GM21526 (cell line): ENCODE measurements around the gene NME7.
"Not testable (repeated sequence)": the region's sequence is repeated elsewhere in the genome, so short reads cannot be mapped to it uniquely, and the experiment has no call there.

Experiments used
- ATAC-seq: cut with Tn5 transposase; IDR thresholded peaks from one replicate; pipeline ENCODE4 v1.9.1; 2021; ENCODE audit warnings: moderate library complexity; ENCODE audit not compliant: unreplicated experiment, low FRiP score

Gene NME7, protein sequence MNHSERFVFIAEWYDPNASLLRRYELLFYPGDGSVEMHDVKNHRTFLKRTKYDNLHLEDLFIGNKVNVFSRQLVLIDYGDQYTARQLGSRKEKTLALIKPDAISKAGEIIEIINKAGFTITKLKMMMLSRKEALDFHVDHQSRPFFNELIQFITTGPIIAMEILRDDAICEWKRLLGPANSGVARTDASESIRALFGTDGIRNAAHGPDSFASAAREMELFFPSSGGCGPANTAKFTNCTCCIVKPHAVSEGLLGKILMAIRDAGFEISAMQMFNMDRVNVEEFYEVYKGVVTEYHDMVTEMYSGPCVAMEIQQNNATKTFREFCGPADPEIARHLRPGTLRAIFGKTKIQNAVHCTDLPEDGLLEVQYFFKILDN

DNA sequence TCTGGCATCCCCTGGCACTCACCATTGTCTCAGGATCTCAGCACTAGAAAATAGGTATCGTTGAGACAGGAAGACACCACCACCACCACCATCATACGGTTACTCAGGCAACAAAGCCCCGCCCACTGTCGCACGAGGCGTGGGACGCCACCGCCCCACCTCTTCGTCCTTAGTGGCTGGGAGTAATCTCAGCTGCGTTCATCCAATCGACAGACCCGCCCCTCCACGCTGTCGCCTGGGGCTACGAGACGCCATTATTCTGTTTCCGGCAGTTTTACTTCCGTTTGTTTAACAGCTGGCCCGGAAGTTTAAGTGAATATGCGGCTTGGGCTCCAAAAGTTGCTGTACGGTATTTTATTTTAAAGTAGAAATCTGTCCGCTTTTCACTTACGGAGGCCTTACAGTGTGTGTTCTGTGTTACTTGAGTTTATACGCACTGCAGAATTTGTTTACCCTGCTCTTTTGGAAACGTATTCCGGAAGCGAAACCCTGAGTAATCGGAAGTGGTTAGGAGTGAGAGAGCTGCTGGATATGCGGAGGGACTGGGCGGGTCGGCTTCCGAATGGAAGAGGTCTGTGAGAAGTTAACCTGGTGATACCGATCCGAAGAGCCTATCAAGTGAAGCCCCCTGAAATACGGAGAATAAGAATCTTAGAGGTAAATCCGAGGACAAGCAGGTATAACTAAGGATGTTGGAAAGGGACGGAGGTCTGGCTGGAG lies at the start of gene NME7, which contains the start of gene BLZF1:
Gene NME7 (minus strand): TSS at position 112 of the 720 bp plus-strand sequence. CDS start 87 bp downstream, at position 25.
Gene BLZF1 (plus strand): TSS at position 510 of the 720 bp plus-strand sequence. CDS start 1,328 bp downstream, outside the sequence.
- peak; percentile 98 for ATAC-seq

DNA sequence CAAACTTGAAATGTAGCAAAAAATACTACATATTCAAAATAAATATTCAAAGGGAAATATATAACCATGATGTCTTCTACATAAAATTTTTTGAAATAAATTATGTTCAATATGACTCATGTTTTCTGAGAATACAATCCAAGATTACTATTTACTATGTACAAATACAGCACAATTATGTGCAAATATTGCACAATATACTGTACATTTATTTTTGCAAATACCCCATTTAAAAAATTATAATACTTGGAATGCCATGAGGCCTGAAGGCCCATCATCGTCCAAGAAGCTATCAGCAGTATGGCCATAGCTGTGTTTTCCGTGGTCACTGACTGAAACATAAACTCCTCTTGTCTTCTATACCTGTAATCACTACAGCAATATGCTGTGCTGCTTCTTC lies 47.4 kb upstream of the NME7 start:
- ATAC-seq: no peak

DNA sequence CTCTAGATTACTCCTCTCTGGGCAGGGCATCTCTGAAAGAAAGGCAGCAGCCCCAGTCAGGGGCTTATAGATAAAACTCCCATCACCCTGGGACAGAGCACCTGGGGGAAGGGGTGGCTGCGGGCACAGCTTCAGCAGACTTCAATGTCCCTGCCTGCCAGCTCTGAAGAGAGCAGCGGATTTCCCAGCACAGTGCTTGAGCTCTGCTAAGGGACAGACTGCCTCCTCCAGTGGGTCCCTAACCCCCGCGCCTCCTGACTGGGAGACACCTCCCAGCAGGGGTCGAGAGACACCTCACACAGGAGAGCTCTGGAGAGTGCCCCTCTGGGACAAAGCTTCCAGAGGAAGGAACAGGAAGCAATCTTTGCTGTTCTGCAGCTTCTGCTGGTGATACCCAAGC lies 40.7 kb upstream of the NME7 start:
- ATAC-seq: not testable (repeated sequence)

DNA sequence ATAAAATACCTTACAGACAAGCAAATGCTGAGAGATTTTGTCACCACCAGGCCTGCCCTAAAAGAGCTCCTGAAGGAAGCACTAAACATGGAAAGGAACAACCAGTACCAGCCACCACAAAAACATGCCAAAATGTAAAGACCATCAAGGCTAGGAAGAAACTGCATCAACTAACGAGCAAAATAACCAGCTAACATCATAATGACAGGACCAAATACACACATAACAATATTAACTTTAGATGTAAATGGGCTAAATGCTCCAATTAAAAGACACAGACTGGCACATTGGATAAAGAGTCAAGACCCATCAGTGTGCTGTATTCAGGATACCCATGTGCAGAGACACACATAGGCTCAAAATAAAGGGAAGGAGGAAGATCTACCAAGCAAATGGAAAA lies 35.0 kb upstream of the NME7 start:
- not testable (repeated sequence) for ATAC-seq

DNA sequence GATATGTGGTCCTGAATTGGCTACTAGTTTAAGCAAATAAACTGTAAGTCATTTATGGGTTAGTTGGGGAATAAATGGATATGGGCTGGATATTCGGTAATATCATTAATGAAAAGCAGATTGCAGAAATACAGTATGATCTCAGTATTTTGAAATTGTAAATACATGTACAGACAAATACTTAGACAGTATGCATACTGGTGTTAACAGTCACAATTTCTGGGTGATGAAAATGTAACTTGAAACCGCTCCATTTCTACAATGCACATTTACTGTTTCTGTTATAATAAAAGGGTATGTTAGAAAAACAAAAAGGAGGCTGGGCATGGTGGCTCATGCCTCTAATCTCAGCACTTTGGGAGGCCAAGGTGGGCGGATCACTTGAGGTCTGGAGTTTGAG lies 28.4 kb upstream of the NME7 start:
- ATAC-seq: no peak

DNA sequence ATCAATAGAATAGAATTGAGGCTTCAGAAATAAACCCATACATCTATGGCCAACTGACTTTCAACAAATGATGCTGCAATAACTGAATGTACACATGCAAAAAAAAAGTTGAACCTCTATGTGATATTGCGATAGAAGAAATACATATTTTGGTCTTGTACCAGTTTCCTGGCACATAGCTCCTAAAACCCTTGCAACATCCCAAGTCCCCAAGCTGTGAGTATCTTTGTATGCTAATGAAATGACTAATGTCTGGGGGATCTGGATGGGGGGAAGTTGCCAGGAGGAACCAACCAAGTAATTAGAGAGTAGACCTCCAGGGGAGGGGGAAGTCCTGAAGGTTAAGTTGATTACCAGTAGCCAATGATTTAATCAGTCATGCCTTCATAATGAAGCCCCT lies 24.8 kb upstream of the NME7 start:
- ATAC-seq: no peak

DNA sequence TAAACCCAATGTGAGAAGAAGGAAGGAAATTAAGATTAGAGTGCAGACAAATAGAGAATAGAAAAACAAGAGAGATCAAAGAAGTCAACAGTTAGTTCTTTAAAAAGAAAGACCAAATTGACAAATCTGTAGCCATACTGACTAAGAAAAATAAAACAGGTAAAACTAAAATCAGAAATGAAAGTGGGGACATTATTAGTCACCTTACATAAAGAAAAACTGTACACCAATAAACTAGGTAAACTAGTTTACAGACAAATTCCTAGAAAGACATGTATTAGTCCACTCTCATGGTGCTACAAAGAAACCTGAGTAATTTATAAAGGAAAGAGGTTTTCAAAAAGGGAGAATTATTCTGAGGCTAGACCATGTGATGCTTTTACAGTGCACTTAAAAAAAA lies 22.7 kb upstream of the NME7 start:
- no peak for ATAC-seq

DNA sequence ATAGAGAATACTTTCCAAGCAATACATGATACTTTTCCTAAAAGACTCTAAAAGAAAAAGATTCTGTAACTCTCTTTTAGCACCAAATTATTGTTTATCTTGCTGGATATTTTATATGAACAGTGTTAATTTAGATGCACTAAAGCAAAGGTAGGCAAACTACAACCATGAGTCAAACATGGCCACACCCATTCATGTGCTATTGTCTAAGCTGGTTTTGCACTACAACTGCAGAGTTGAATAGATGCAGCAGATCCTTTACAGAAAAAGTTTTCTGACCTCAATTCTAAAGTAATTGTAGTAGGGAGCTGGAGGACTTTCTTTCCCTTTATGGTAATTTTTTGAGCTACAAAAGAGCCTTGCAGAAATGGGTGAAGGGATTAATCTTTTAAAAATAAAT lies 19.8 kb upstream of the NME7 start:
- ATAC-seq: no peak

DNA sequence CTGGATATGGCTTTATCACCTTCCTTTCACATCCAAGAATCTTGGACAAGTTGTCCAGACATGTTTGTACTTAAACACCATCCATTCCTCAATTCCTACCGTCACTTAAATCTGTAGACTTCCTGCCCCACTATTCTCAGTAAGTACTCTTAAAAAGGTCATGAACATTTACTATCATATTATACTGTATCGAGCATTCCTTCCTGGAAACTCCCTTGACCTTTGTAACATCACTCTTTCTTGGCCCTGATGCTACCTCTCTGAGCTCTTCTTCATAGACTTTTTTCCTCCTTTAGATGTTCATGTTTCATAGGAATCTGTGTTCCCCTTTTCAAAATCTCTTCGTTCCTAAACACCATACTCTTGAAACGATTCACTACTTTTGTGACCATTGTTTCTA lies 15.9 kb upstream of the NME7 start:
- no peak for ATAC-seq

DNA sequence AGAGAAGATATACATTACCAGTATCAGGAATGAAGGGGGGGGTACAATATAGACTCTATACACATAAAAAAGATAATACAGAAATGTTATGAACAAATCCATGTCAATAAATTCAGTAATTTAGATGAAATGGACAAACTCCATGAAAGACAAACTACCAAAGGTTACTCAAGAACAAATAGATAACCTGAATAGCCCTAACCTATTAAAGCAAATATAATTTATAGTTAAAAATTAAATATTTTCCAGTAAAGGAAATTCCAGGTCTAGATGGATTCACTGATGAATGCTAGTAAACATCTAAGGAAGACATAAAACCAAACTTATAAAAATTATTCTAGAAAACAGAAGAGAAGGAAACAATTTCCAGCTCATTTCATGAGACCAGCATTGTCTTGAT lies 13.6 kb upstream of the NME7 start:
- no peak for ATAC-seq

DNA sequence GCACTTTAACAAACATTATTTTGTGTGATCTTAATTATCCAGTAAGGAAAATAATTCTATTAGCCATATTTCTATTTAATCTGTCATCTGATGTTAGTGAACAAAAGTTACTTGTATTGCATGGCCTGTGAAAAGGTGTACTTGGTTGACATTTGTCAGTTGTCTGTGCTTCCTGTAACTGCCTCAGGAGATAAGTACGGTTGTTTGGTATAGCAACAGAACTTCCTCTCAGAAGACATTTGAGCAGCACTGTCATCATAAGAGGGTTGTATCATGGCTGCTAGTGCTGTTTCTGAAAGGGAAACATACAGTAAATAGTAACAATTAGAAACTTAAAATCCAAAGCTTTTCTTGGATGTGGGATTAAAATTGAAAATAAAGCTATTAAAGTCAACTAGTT lies 3.8 kb upstream of the NME7 start:
- ATAC-seq: no peak

DNA sequence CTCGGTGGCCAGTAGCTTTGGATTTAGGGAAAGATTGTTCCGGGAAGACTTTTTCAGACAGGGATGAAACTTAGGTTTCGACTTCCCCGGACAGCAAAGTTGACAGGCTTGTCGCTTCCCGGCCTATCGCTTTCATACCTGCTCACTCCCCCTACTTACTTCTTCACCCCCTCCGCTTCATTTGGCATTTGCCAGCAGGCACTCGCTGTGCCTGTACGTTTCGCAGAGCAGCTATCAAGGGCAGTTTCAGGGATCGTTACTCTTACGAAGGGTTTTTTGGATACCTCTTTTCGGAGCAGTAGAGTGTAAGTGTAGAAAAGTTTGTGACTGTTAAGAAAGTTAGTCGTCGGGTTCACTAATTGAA lies 791 bp upstream of the NME7 start:
- no peak for ATAC-seq

DNA sequence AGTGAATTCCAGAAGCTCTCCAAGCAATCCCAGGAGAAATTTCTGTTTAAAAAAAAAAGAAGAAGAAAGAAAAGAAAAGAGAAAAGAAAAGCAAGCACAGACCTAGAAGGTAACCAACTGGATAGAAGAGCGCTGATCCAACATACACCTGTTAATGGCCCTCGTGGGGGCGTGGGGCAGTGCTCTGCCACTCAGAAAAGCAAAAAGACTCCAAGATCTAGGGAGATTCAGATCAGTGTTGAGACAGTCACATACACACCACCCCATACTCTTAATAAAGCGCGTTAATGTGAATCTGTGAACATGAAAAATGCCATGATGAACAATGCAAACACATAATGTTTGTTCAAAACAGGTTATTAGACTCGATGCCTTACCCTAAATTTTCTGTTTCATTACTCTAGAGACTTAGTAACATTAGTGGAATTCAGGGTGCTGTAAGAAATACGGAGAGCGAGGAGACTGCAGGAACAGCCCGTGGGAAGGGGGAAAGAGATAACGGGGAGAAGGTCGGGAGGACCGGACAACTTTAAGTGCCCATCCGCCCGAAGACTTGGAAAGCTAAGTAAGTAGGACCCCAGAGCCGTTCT lies 406 bp downstream of the NME7 start:
- no peak for ATAC-seq

DNA sequence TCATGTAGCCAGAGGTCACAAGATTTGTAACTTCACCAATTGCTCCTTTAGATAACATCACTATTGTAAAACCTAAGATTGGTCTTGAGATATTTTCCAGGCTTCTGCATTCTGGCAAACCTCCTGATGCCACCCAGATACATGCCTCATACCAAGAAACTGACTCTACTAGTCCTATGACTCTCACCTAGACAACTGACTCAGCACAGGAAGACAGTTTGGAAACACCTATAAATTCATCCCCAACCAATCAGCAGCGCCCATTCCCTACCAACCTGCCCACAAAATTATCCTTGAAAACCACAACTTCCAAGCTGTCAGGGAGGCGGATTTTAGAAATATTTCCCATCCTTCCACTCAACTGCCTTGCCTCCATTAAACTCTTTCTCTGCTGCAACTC lies 2.6 kb downstream of the NME7 start:
- ATAC-seq: no peak

DNA sequence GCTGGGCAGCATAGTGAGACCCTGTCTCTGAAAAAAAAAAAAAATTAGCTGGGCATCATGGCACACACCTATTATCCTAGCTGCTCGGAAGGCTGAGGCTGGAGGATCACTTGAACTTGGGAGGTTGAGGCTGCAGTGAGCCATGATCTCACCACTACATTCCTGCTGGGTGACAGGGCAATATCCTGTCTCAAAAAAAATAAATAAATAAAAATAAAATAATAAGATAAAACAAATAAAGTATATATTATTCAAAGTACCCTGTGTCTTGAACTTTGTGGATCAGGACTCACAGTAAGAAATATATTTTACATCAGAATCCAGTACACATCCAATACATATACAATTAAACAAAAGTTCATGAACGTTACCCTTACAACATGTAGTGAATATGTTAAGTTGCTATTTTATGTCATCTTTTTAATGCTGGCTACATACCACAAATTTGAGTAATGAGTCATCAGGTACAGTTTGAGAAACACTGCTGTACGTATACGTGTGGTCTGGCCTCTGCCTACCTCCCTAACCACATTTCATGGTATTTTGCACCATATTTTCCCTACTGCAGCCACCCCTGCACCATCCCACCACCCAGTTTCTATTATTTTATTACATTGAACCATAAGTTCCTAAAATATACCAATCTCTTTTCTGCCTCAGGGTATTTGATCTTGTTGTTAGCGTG lies 4.4 kb downstream of the NME7 start:
- ATAC-seq: peak; percentile 28

DNA sequence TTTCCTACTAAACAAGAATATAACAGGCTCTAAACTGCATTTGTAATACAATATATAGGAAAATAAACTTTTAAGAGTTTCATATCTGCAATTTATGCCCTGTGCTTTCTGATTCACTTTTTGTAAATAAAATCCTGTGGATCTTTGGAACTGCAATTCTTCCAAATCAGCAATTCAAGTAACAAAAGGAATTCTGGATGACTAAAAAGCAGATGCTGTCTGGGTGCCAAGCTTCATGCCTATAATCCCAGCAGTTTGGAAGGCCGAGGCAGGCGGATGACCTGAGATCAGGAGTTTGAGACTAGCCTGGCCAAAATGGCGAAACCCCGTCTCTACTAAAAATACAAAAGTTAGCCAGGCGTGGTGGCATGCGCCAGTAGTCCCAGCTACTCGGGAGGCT lies 6.3 kb downstream of the NME7 start:
- ATAC-seq: no peak

DNA sequence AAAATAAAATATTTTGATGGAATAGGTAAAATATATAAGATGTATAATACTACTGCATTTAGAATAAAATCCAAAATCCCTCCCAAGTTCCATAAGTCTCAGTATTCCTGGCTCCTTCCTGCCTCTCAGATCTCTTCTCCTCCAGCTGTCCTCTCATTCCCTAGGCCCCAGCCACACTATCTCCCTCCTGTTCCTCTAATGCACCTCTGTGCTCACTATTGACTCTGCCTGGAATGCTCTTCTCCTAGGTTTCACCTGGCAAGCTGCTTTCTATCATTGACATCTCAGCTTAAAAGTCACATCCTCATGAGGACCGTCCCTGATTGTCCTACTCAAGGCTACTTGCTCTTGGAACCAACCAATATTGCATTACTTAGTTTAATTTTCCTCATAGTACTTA lies 7.2 kb downstream of the NME7 start:
- no peak for ATAC-seq

DNA sequence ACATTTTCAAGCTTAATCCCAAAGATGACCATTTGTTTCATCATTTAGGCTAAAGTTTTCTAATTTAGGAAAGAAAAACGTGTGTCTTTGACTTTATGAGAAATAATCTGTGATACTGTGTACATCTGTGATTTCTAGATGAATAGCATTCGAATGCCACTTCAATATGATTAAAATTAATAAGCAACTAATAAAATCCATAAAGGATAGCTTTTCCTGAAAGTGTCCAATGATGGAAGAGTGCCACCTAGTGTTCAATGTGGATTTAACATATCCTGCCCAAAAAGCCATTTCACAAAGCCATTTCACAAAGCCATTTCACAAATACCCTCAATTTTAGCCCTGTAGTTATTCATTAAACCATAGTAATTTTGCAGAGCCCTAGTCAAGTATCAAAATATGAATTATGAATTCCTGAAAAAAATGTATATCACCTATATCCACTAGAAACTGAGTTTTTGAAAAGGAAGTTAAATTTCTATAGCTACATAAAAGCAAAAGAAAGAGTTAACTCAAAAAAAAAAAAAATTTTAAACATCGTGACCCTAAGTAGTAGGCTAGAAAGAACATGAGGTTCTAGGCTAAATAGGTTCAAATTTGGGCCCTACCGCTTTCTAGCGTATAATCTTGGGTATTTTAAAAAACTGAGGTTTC lies 19.1 kb downstream of the NME7 start:
- ATAC-seq: no peak

DNA sequence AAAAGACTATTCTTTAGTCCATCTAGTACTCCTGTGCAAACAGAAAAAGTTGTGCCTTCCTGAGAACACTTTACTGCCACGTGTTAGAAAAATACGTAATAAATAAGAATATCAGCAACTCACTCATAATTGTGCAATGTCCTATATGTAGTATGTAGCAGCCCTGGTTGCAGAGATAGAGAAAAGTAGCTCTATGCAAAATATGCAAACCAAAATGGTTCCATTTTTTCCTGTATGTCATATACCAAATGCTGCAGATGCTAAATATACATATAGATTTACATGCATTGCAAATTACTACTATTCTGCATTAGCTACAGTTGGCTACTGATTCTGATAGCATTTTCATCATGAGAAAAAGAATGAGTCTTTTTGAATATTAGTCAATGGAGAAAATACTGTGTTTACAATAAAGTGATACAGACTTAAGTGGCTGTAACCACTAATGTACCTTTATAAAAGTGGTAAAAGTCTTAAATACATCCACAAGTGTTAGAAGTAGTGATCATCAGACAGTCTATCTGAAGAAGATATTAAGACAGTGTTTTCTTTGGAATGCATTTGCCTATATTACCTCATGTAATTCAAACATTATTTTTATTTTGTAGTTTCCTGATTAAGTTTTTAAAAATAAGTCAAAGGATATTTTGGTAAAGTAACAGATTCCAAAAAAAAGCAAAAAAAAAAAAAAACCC lies 19.8 kb downstream of the NME7 start:
- no peak for ATAC-seq

DNA sequence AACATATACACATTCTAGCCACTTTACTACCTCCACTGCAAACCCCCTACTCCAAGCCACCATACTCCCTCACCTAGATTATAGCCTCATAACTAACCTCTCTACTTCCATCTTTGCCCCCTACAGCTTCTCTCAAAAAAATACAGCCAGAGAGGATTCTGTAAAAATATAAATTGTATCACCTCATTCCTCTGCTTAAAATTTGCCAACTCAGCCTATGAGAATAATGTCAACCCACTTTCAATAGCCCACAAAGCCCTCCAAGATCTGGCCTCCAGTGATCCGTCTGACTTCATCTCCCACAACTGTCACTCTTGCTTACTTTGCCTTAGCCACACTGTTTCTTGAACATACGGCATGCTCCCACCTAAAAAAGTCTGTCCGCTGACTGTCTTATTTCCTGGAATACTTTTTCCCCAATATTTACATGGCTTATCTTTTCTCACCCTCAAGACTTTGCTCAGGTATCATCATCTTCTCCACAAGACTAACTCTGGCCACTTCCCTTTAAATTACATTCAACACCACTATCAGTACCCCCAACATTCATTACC lies 21.5 kb downstream of the NME7 start:
- ATAC-seq: no peak
